H1 (cell line): Measurements from ENCODE around the gene SHC3.

ENCODE experiments used
- ATF2 ChIP-seq: IDR thresholded peaks from 2 replicates; pipeline ENCODE4 v1.6.1; 2012; ENCODE audit warnings: low read length, inconsistent platforms
- CTCF ChIP-seq, 3 experiments: IDR thresholded peaks; 1 replicate in 2 of 3; 2 replicates in 1 of 3; pipeline versions ENCODE4 v1.5.1 to v1.6.1; 2011; ENCODE audit warnings: low read length in 3 of 3, mild to moderate bottlenecking in 3 of 3, inconsistent platforms in 2 of 3, low read depth in 1 of 3, moderate library complexity in 1 of 3; ENCODE audit not compliant: insufficient read depth in 1 of 3; ENCODE audit errors: control extremely low read depth in 1 of 3
- EZH2 ChIP-seq: fragments of 200-600 bp; sonication (generic); IDR thresholded peaks from 2 replicates; pipeline ENCODE4 v1.7.1; 2012; ENCODE audit warnings: low read depth, mild to moderate bottlenecking, moderate library complexity, low read length, inconsistent platforms; ENCODE audit not compliant: severe bottlenecking
- POLR2A ChIP-seq, 2 experiments: IDR thresholded peaks; 1 replicate in 1 of 2; 2 replicates in 1 of 2; pipeline ENCODE4 v1.6.1; 2011; ENCODE audit warnings: low read depth in 2 of 2, low read length in 2 of 2, mild to moderate bottlenecking in 2 of 2; ENCODE audit errors: control extremely low read depth in 1 of 2
- POLR2AphosphoS5 ChIP-seq: IDR thresholded peaks from 2 replicates; pipeline ENCODE4 v1.6.1; 2011; ENCODE audit warnings: low read depth, low read length
- TAF1 ChIP-seq: IDR thresholded peaks from 2 replicates; pipeline ENCODE4 v1.6.1; 2011; ENCODE audit warnings: mild to moderate bottlenecking, low read depth, low read length

DNA sequence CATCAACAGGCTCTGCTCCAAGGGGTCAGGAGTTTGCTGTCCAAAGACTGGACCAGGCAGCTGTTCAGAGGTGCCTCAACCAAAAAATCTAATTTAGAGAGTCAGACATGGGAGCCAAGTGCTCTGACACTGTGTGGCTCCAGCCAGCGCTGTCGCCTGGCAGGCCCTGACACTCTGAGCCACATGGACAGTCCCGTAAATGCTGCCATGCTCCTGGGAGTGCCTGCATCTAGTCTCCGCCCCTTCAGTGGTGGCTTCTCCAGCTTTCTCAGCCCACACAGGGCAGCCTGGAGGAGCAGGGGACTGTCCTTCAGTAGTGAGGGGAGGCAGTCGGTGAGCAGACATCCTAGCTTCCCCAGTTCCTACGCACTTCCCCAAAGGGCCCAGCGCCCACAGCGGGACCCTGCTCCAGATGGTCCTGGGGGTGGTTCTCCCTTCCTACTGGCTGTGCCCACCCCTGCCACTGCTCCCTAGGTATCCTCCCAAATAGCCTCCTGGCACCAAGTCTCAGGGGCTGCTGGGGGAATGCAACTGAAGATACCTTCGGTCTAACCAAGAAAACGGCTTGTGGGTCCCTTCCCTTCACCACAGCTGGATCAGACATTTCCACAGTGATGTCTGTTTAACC, 72.3 kb downstream of the SHC3 start:
- TF ChIP-seq POLR2A (IDR thresholded peaks at IDR 0.05; ENCODE audit: control extremely low read depth in 1 of 2, low read depth in 2 of 2, low read length in 2 of 2) (no peak), EZH2 (no peak), ATF2 (no peak), CTCF (IDR thresholded peaks at IDR 0.05; ENCODE audit: control extremely low read depth in 1 of 3, insufficient read depth in 1 of 3, low read depth in 1 of 3, low read length in 3 of 3) (no peak), POLR2AphosphoS5 (no peak), TAF1 (no peak)
